IMR-90 (cell line): Measurements from ENCODE around the gene CFAP58. TPM values are rescaled to one million over a fixed set of nuclear protein-coding genes. Genes with fewer than 3 reads are reported as not detected.

Experiments
- ATAC-seq: fragments of 200-7000 bp; cut with Tn5 transposase; 2 replicates; pipeline ENCODE4 v1.9.1; 2020; ENCODE audit warnings: low read depth, mild to moderate bottlenecking, moderate library complexity
- BruUV-seq: library from RNA; stranded (reverse); fragments of 400-500 nt; replicated peaks from 2 replicates; lab custom pipeline; 2021; lab: Mats Ljungman, UMichigan
- CTCF ChIA-PET: fragments of 300-600 bp; formaldehyde crosslinking; extraction: SDS; loops from one replicate; lab custom pipeline; 2021; ENCODE audit warnings: antibody characterized with exemption; lab: Yijun Ruan, JAX
- POLR2A ChIA-PET: fragments of 300-600 bp; sonication (Branson Sonifier 250); formaldehyde crosslinking; loops from one replicate; lab custom pipeline; 2022; ENCODE audit warnings: antibody characterized with exemption; ENCODE audit not compliant: unreplicated experiment; lab: Charles Lee
- DNase-seq: peaks from one replicate; pipeline ENCODE4 v3.0.0; 2013
- H2AFZ ChIP-seq: replicated peaks from 2 replicates; pipeline ENCODE3; 2013; ENCODE audit warnings: low read length, mild to moderate bottlenecking; ENCODE audit not compliant: poor library complexity
- H2AK5ac ChIP-seq: 2 replicates; pipeline ENCODE4 v1.6.1; 2013; ENCODE audit warnings: low read depth, low read length, inconsistent platforms
- H2AK9ac ChIP-seq: replicated peaks from 2 replicates; pipeline ENCODE3; 2013; ENCODE audit warnings: mild to moderate bottlenecking, low read depth, low read length, moderate library complexity; ENCODE audit not compliant: poor library complexity
- H2BK120ac ChIP-seq: 2 replicates; pipeline ENCODE4 v1.6.1; 2013; ENCODE audit warnings: low read depth, low read length, inconsistent platforms
- H2BK15ac ChIP-seq: 3 replicates; pipeline ENCODE4 v1.6.1; 2013; ENCODE audit warnings: low read depth, low read length, inconsistent platforms
- H2BK20ac ChIP-seq: 2 replicates; pipeline ENCODE4 v1.6.1; 2013; ENCODE audit warnings: low read depth, mild to moderate bottlenecking, inconsistent platforms, low read length, moderate library complexity
- H2BK5ac ChIP-seq: 2 replicates; pipeline ENCODE4 v1.6.1; 2013; ENCODE audit warnings: mild to moderate bottlenecking, low read depth, low read length, inconsistent platforms; ENCODE audit not compliant: poor library complexity, severe bottlenecking
- H3K14ac ChIP-seq: replicated peaks from 2 replicates; pipeline ENCODE4 v1.6.1; 2013; ENCODE audit warnings: low read depth, low read length, inconsistent platforms
- H3K18ac ChIP-seq: 2 replicates; pipeline ENCODE4 v1.6.1; 2013; ENCODE audit warnings: low read depth, low read length, control low read depth
- H3K23ac ChIP-seq: 2 replicates; pipeline ENCODE4 v1.6.1; 2013; ENCODE audit warnings: low read depth, low read length, inconsistent platforms
- H3K27ac ChIP-seq: 2 replicates; pipeline ENCODE4 v1.5.1; 2013; ENCODE audit warnings: mild to moderate bottlenecking, control low read depth, low read length; ENCODE audit not compliant: insufficient read depth
- H3K27me3 ChIP-seq: 2 replicates; pipeline ENCODE4 v1.6.1; 2013; ENCODE audit warnings: low read length; ENCODE audit not compliant: control insufficient read depth, insufficient read depth
- H3K36me3 ChIP-seq: 2 replicates; pipeline ENCODE4 v1.6.1; 2013; ENCODE audit warnings: low read length, mixed read lengths; ENCODE audit not compliant: control insufficient read depth, insufficient read depth
- H3K4ac ChIP-seq: 2 replicates; pipeline ENCODE4 v1.6.1; 2013; ENCODE audit warnings: low read depth, low read length, inconsistent platforms
- H3K4me1 ChIP-seq: 2 replicates; pipeline ENCODE4 v1.6.1; 2013; ENCODE audit warnings: low read length, mixed read lengths; ENCODE audit not compliant: control insufficient read depth, insufficient read depth
- H3K4me2 ChIP-seq: 2 replicates; pipeline ENCODE4 v1.6.1; 2013; ENCODE audit warnings: low read depth, mild to moderate bottlenecking, control low read depth, low read length, moderate library complexity
- H3K4me3 ChIP-seq: 2 replicates; pipeline ENCODE4 v1.5.1; 2013; ENCODE audit warnings: low read depth, mild to moderate bottlenecking, control low read depth, low read length, moderate library complexity; ENCODE audit not compliant: insufficient read depth
- H3K56ac ChIP-seq: 2 replicates; pipeline ENCODE4 v1.6.1; 2013; ENCODE audit warnings: low read length, inconsistent platforms; ENCODE audit not compliant: insufficient read depth; ENCODE audit errors: extremely low read depth
- H3K79me1 ChIP-seq, 2 experiments: 2 replicates each; pipeline ENCODE4 v1.6.1; 2013; ENCODE audit warnings: low read length in 2 of 2, inconsistent platforms in 1 of 2, low read depth in 1 of 2
- H3K9ac ChIP-seq: 2 replicates; pipeline ENCODE4 v1.6.1; 2013; ENCODE audit warnings: low read depth, low read length, control low read depth
- H3K9me1 ChIP-seq: 2 replicates; pipeline ENCODE4 v1.6.1; 2013; ENCODE audit warnings: low read length, inconsistent platforms; ENCODE audit not compliant: insufficient read depth
- H3K9me3 ChIP-seq: 2 replicates; pipeline ENCODE4 v1.6.1; 2013; ENCODE audit warnings: low read length; ENCODE audit not compliant: control insufficient read depth, insufficient read depth
- H4K20me1 ChIP-seq: 2 replicates; pipeline ENCODE4 v1.6.1; 2013; ENCODE audit warnings: low read length, inconsistent platforms; ENCODE audit not compliant: insufficient read depth
- H4K5ac ChIP-seq: 2 replicates; pipeline ENCODE4 v1.6.1; 2013; ENCODE audit warnings: mild to moderate bottlenecking, low read depth, low read length, control low read depth
- H4K8ac ChIP-seq, 2 experiments: 2 replicates each; pipeline ENCODE4 v1.6.1; 2013; ENCODE audit warnings: low read depth in 2 of 2, low read length in 2 of 2, control low read depth in 1 of 2, inconsistent platforms in 1 of 2
- H4K91ac ChIP-seq: 2 replicates; pipeline ENCODE4 v1.6.1; 2013; ENCODE audit warnings: low read depth, low read length, inconsistent platforms; ENCODE audit not compliant: insufficient read depth
- BHLHE40 ChIP-seq: fragments of 150-350 bp; IDR thresholded peaks from 2 replicates; pipeline ENCODE4 v1.6.1; 2016; ENCODE audit warnings: mild to moderate bottlenecking, low read depth, low read length
- CTCF ChIP-seq: conservative IDR thresholded peaks from 2 replicates; pipeline ENCODE4 v1.5.1; 2012; ENCODE audit warnings: mild to moderate bottlenecking, low read depth, low read length, improper control_type of control experiment
- ELK1 ChIP-seq: fragments of 150-350 bp; IDR thresholded peaks from 2 replicates; pipeline ENCODE4 v1.6.1; 2016; ENCODE audit warnings: low read depth, mild to moderate bottlenecking, low read length, moderate library complexity, borderline replicate concordance
- FOS ChIP-seq: fragments of 150-350 bp; IDR thresholded peaks from 2 replicates; pipeline ENCODE4 v1.6.1; 2016; ENCODE audit warnings: low read depth, low read length
- MAFK ChIP-seq: IDR thresholded peaks from 2 replicates; pipeline ENCODE4 v1.6.1; 2012; ENCODE audit warnings: low read depth, low read length, improper control_type of control experiment
- MAZ ChIP-seq: IDR thresholded peaks from 2 replicates; pipeline ENCODE4 v1.6.1; 2012; ENCODE audit warnings: low read depth, mild to moderate bottlenecking, low read length, improper control_type of control experiment, moderate library complexity, borderline replicate concordance
- NFE2L2 ChIP-seq: fragments of 150-350 bp; IDR thresholded peaks from 2 replicates; pipeline ENCODE4 v1.6.1; 2016; ENCODE audit warnings: low read depth, mild to moderate bottlenecking, low read length
- POLR2A ChIP-seq: IDR thresholded peaks from 2 replicates; pipeline ENCODE4 v1.6.1; 2012; ENCODE audit warnings: mild to moderate bottlenecking, low read depth, low read length
- RAD21 ChIP-seq: IDR thresholded peaks from 2 replicates; pipeline ENCODE4 v1.6.1; 2012; ENCODE audit warnings: low read length, improper control_type of control experiment
- RCOR1 ChIP-seq: IDR thresholded peaks from 2 replicates; pipeline ENCODE4 v1.6.1; 2012; ENCODE audit warnings: mild to moderate bottlenecking, low read length, improper control_type of control experiment; ENCODE audit not compliant: insufficient replicate concordance
- SMC3 ChIP-seq: fragments of 150-350 bp; IDR thresholded peaks from 2 replicates; pipeline ENCODE4 v1.6.1; 2016; ENCODE audit warnings: low read depth, mild to moderate bottlenecking, antibody characterized with exemption, low read length, moderate library complexity
- WGBS, 2 experiments: methylation state at CpG; one replicate each; pipeline versions ENCODE4 v1.1.5 to v1.1.7; 2013; ENCODE audit warnings: missing lambda C conversion rate in 2 of 2; ENCODE audit not compliant: insufficient read length in 1 of 2; ENCODE audit errors: extremely low coverage in 2 of 2; 5-methylcytosine and 5-hydroxymethylcytosine counted together
- dilution Hi-C: fragments of 300-500 bp; cut with HindIII; formaldehyde crosslinking; loops from one replicate; pipeline ENCODE4 v1.14.3; 2018; ENCODE audit warnings: low sequenced_read_pairs; ENCODE audit not compliant: unreplicated experiment
- in situ Hi-C: fragments of 300-500 bp; cut with MboI; formaldehyde crosslinking; loops from 3 replicates; pipeline ENCODE4 v1.14.3; 2019; ENCODE audit warnings: low sequenced_read_pairs, inconsistent platforms, mixed read lengths
- intact Hi-C: fragments of 100-400 bp; cut with micrococcal nuclease; formaldehyde crosslinking; loops from 2 replicates; pipeline ENCODE4 v1.10.0; 2022
- polyA plus RNA-seq, 3 experiments: library from polyadenylated mRNA; depleted of rRNA; stranded (reverse); fragments of >200 nt; gene quantifications; 2 replicates each; pipeline ENCODE4 v1.2.3, GENCODE V29; 2012; ENCODE audit warnings: low replicate concordance in 1 of 3
- total RNA-seq: library from RNA; depleted of rRNA; stranded (reverse); fragments of >200 nt; gene quantifications from 2 replicates; pipeline ENCODE4 v1.2.3, GENCODE V29; 2012

Gene CFAP58
- total and polyA plus RNA-seq, 2 of the 4 experiments (the other 2 are of a cell fraction) = 0.36 to 0.72 TPM

DNA sequence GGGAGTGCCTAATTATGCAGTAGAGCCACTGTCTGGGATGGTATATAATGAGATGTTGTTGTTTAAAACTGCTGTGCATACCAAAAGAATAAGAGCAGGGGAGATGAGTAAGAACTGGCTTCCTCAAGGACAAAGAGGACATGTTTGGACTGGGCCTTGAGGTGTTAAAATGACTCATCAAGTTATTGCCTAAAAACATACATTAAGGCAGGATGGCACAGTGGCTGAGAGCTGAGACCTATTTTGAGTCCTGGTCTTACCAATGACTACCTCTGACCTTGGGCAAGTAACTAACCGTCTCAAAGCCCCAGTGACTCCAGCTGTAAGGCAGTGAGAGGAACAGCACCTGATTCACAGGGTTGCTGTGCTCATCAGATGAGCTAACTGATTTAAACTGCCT is 71.1 kb downstream of the CFAP58 start:
- WGBS, 2 experiments = no CpG with 5 or more reads among the region's 1 CpG
- no peaks in the 10 kb centered on the region for H3K79me1 ChIP-seq
- no peak for ATAC-seq
- H3K56ac ChIP-seq = no peak overlapping the region
- H3K9me3 ChIP-seq = no peaks in the 10 kb centered on the region
- H2AK5ac ChIP-seq = no peak overlapping the region
- no peak overlapping the region for H3K9ac ChIP-seq
- no peak overlapping the region for H2BK20ac ChIP-seq
- no peak overlapping the region for H3K4me2 ChIP-seq
- ChIA-PET POLR2A (no interaction called here), CTCF (no interaction called here)
- H3K14ac ChIP-seq = no peak overlapping the region
- H2BK15ac ChIP-seq = no peak overlapping the region
- no peak overlapping the region for H2AFZ ChIP-seq
- H2AK9ac ChIP-seq = no peak overlapping the region
- no peaks in the 10 kb centered on the region for H3K36me3 ChIP-seq
- H2BK5ac ChIP-seq = no peak overlapping the region
- dilution Hi-C loops (no loop called here), in situ Hi-C loops (no loop called here), intact Hi-C loops (no loop called here)
- H3K18ac ChIP-seq = no peak overlapping the region
- no peak overlapping the region for H4K5ac ChIP-seq
- H4K8ac ChIP-seq = no peak overlapping the region
- no peak overlapping the region for H3K27ac ChIP-seq
- H3K4me1 ChIP-seq = no peaks in the 10 kb centered on the region
- TF ChIP-seq NFE2L2 (no peak), RAD21 (no peak), SMC3 (no peak), MAFK (no peak), BHLHE40 (no peak), MAZ (no peak), POLR2A (no peak), FOS (no peak), RCOR1 (no peak), ELK1 (no peak), CTCF (no peak)
- peak; percentile 1 for DNase-seq
- H3K4ac ChIP-seq = no peak overlapping the region
- no peaks in the 10 kb centered on the region for H3K9me1 ChIP-seq
- no peak overlapping the region for H3K4me3 ChIP-seq
- no peak overlapping the region for H2BK120ac ChIP-seq
- peaks cover 4% of the 10 kb centered on the region for H3K27me3 ChIP-seq
- no peaks in the 10 kb centered on the region for H4K20me1 ChIP-seq
- no TSS peak for BruUV-seq
- no peak overlapping the region for H4K91ac ChIP-seq
- H3K23ac ChIP-seq = no peak overlapping the region
